Stomach (tissue), 19 donors: ENCODE results near the gene HELQ. TPM values are rescaled to one million over a fixed set of nuclear protein-coding genes. Genes with fewer than 3 reads are reported as not detected.

ENCODE experiments used
- DNase-seq, 2 donors: peaks; one replicate each; pipeline versions ENCODE4 v3.0.0 to v3.0.0-alpha.2; 2013 to 2019
- H3K27ac ChIP-seq, 5 donors: fragments of 200-600 bp in 4 of 5; sonication (generic) in 4 of 5; one replicate each; pipeline ENCODE4 v1.5.1; 2013 to 2019; ENCODE audit warnings: mild to moderate bottlenecking in 1 of 5, moderate library complexity in 1 of 5
- H3K27me3 ChIP-seq, 3 donors: fragments of 200-600 bp; sonication (generic); one replicate each; pipeline ENCODE4 v1.5.1; 2017 to 2019; ENCODE audit warnings: mixed run types in 1 of 3
- H3K36me3 ChIP-seq, 4 donors: fragments of 200-600 bp; sonication (generic); 1 replicate in 3 of 4; 2 replicates in 1 of 4; pipeline ENCODE4 v1.5.1; 2016 to 2019
- H3K4me1 ChIP-seq, 4 donors: fragments of 200-600 bp; sonication (generic); one replicate each; pipeline ENCODE4 v1.5.1; 2016 to 2019
- H3K4me3 ChIP-seq, 4 donors: fragments of 200-600 bp; sonication (generic) in 3 of 4; one replicate each; pipeline ENCODE4 v1.5.1; 2016 to 2019; ENCODE audit warnings: mild to moderate bottlenecking in 1 of 4
- H3K9me3 ChIP-seq, 4 donors: fragments of 200-600 bp; sonication (generic); one replicate each; pipeline ENCODE4 v1.5.1; 2016 to 2019
- EP300 ChIP-seq: sonication (generic); formaldehyde crosslinking; IDR thresholded peaks from one replicate; pipeline ENCODE4 v1.6.1; 2017; ENCODE audit warnings: antibody characterized with exemption
- POLR2A ChIP-seq, 4 donors: fragments of 450-650 bp; IDR thresholded peaks; one replicate each; pipeline ENCODE4 v1.6.1; 2016; ENCODE audit warnings: antibody characterized with exemption in 4 of 4, control low read depth in 2 of 4, mild to moderate bottlenecking in 1 of 4, moderate library complexity in 1 of 4
- POLR2AphosphoS5 ChIP-seq, 3 donors: sonication (generic); formaldehyde crosslinking; IDR thresholded peaks; one replicate each; pipeline ENCODE4 v1.6.1; 2016; ENCODE audit warnings: antibody characterized with exemption in 3 of 3
- WGBS, 5 donors: extraction: QIAGEN DNeasy Blood & Tissue Kit in 3 of 5; methylation state at CpG; one replicate each; pipeline versions ENCODE4 v1.1.5 to v1.1.7; 2013 to 2018; 5-methylcytosine and 5-hydroxymethylcytosine counted together
- intact Hi-C: fragments of 100-400 bp; cut with DNase I; formaldehyde crosslinking; loops from one replicate; pipeline ENCODE4 v1.15.1; 2023; ENCODE audit warnings: low total_unique reads
- long read RNA-seq, 10 donors: transcript quantifications; one replicate each; lab custom pipeline, GENCODE V29; 2026
- polyA plus RNA-seq, 3 donors: library from polyadenylated mRNA; stranded (reverse); fragments of 200-250 nt; gene quantifications; one replicate each; pipeline ENCODE4 v1.2.3, GENCODE V29; 2013
- total RNA-seq, 5 donors: library from RNA; depleted of rRNA; stranded (reverse); fragments of >200 nt; gene quantifications; one replicate each; pipeline versions ENCODE4 v1.1.0 to v1.2.3, GENCODE V29; 2014 to 2016
- TF ChIP-seq, protein P1 (sequence below), 7 experiments: fragments of 450-650 bp in 4 of 7; fragments of 200-600 bp in 3 of 7; sonication (generic) in 3 of 7; IDR thresholded peaks; one replicate each; pipeline ENCODE4 v1.5.1; 2016 to 2019; ENCODE audit warnings: antibody characterized with exemption in 7 of 7, control low read depth in 2 of 7, mild to moderate bottlenecking in 1 of 7
- donor health status: healthy with polysubstance abuse.
- donor health status: Bipolar disorder and iron deficiency.
- donor health status: healthy.

The HELQ gene, protein sequence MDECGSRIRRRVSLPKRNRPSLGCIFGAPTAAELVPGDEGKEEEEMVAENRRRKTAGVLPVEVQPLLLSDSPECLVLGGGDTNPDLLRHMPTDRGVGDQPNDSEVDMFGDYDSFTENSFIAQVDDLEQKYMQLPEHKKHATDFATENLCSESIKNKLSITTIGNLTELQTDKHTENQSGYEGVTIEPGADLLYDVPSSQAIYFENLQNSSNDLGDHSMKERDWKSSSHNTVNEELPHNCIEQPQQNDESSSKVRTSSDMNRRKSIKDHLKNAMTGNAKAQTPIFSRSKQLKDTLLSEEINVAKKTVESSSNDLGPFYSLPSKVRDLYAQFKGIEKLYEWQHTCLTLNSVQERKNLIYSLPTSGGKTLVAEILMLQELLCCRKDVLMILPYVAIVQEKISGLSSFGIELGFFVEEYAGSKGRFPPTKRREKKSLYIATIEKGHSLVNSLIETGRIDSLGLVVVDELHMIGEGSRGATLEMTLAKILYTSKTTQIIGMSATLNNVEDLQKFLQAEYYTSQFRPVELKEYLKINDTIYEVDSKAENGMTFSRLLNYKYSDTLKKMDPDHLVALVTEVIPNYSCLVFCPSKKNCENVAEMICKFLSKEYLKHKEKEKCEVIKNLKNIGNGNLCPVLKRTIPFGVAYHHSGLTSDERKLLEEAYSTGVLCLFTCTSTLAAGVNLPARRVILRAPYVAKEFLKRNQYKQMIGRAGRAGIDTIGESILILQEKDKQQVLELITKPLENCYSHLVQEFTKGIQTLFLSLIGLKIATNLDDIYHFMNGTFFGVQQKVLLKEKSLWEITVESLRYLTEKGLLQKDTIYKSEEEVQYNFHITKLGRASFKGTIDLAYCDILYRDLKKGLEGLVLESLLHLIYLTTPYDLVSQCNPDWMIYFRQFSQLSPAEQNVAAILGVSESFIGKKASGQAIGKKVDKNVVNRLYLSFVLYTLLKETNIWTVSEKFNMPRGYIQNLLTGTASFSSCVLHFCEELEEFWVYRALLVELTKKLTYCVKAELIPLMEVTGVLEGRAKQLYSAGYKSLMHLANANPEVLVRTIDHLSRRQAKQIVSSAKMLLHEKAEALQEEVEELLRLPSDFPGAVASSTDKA
- total RNA-seq (10 to 100 TPM; 13.8 to 26.8 (median 20.6) TPM), polyA plus RNA-seq (1 to 10 TPM; 5.0 to 7.6 (median 7.5) TPM)
- long read RNA-seq, donor 1, result 0 reads
- long read RNA-seq, donor 2, partial matches to known transcripts, result 5 of 8 reads
- long read RNA-seq, donor 2, other reads (novel, unspliced or antisense), result 0 of 8 reads
- long read RNA-seq, donor 3, result 0 reads
- long read RNA-seq, donor 4, result 0 reads
- long read RNA-seq, donor 5, partial matches to known transcripts, result 79 of 89 reads
- long read RNA-seq, donor 5, other reads (novel, unspliced or antisense), result 6 of 89 reads
- long read RNA-seq, donor 6, result 0 reads
- long read RNA-seq, donor 7, partial matches to known transcripts, result 5 of 7 reads
- long read RNA-seq, donor 7, other reads (novel, unspliced or antisense), result 0 of 7 reads
- long read RNA-seq, donor 8, partial matches to known transcripts, result 0 of 4 reads
- long read RNA-seq, donor 8, other reads (novel, unspliced or antisense), result 0 of 4 reads
- long read RNA-seq, donor 9, partial matches to known transcripts, result 5 of 6 reads
- long read RNA-seq, donor 9, other reads (novel, unspliced or antisense), result 0 of 6 reads
- long read RNA-seq, donor 10, partial matches to known transcripts, result 0 of 1 reads
- long read RNA-seq, donor 10, other reads (novel, unspliced or antisense), result 0 of 1 reads

DNA sequence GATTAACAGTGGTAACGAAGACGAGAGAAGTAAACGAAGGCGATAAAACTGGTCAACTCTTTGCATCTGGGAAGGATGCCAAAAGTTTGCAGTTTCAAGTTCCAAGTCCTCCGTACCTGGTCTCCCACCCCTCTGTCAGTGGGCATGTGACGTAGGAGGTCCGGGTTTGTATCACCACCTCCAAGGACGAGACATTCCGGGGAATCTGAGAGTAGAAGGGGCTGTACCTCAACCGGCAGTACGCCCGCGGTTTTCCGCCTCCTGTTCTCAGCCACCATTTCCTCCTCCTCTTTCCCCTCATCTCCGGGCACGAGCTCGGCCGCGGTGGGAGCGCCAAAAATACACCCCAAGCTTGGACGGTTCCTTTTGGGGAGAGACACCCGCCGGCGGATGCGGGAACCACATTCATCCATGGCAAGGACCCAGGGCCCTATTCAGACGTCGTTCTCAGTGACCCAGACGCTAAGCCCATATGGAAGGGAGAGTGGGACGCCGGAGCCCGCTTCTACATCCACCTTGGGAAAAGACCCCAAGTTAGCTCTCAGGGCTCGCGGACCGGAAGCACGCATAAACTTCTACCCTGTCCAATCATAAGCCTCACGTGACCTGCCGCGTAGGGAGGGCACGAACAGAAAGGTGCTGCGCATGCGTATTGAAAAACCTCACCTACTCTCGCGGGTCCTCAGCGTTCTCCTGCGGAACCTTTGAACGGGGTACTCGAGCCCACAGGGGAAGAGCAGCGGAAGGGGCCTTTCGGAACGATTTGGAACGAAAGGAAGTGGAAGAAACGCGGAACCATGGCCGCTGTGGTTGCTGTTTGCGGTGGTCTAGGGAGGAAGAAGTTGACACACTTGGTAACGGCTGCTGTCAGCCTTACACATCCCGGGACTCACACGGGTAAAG, at the start of gene HELQ, which contains the start of gene MRPS18C:
HELQ (minus strand) TSS at position 543 of the 903 bp plus-strand sequence; CDS start at position 413, 130 bp downstream.
MRPS18C (plus strand) TSS at position 778 of the 903 bp plus-strand sequence; CDS start at position 798, 20 bp downstream.
- no peak for TF ChIP-seq EP300
- TF ChIP-seq POLR2A (IDR thresholded peaks at IDR 0.05), result peak in 1 of 4 donors; percentile 54
- TF ChIP-seq POLR2AphosphoS5 (IDR thresholded peaks at IDR 0.05), result peak; percentile 91 to 95 (median 95)
- TF ChIP-seq, protein P1, sequence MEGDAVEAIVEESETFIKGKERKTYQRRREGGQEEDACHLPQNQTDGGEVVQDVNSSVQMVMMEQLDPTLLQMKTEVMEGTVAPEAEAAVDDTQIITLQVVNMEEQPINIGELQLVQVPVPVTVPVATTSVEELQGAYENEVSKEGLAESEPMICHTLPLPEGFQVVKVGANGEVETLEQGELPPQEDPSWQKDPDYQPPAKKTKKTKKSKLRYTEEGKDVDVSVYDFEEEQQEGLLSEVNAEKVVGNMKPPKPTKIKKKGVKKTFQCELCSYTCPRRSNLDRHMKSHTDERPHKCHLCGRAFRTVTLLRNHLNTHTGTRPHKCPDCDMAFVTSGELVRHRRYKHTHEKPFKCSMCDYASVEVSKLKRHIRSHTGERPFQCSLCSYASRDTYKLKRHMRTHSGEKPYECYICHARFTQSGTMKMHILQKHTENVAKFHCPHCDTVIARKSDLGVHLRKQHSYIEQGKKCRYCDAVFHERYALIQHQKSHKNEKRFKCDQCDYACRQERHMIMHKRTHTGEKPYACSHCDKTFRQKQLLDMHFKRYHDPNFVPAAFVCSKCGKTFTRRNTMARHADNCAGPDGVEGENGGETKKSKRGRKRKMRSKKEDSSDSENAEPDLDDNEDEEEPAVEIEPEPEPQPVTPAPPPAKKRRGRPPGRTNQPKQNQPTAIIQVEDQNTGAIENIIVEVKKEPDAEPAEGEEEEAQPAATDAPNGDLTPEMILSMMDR (IDR thresholded peaks at IDR 0.05), result peak in 1 of 7 experiments; percentile 37
- 0 to 1% (median 0%) methylated on average over 47 to 58 of the region's 58 CpGs for WGBS, 5 donors
- Histone ChIP-seq H3K27ac (peak within 1 kb of the TSS; percentile 95 to 99 (median 97)), H3K4me3 (peak within 1 kb of the TSS; percentile 65 to 79 (median 72)), H3K4me1 (peaks cover 7 to 45% (median 34%) of the 10 kb centered on the region in 4 donors), H3K9me3 (no peaks in the 10 kb centered on the region), H3K36me3 (peaks cover 9 to 62% (median 56%) of the 10 kb centered on the region in 4 donors), H3K27me3 (no peaks in the 10 kb centered on the region)
- intact Hi-C loops, result no loop called here
- peak; percentile 96 to 100 for DNase-seq

DNA sequence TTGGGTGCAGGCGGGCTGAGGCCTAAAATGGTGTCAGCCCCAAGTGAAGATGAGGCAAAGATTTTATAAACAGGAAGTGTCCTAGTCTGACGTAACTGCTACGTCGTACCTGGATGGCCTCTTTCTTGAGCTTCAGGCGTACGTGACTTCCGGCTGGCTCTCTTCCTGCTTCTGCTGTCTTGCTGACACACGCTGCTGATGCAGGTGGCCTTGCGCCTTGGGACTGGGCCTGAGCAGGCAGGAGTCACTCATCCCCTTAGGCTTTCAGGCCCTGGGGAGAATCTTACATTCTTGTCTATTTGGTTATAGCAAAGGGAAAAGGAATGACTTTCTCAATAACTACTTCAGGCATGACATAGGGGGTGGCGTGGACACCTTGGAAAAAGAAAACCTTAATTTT, 49.4 kb upstream of the HELQ start:
- Histone ChIP-seq H3K36me3 (no peaks in the 10 kb centered on the region), H3K4me3 (no peak overlapping the region), H3K27ac (no peak overlapping the region), H3K27me3 (no peaks in the 10 kb centered on the region), H3K9me3 (no peaks in the 10 kb centered on the region), H3K4me1 (no peaks in the 10 kb centered on the region)
- 86 to 94% (median 92%) methylated on average over 10 of the region's 10 CpGs for WGBS, 5 donors
- DNase-seq, result no peak
- TF ChIP-seq EP300, result no peak
- intact Hi-C loops, result loop anchor here (5.0 kb wide), 1 partner anchor 137 kb away; no protein-coding TSS in a partner anchor

DNA sequence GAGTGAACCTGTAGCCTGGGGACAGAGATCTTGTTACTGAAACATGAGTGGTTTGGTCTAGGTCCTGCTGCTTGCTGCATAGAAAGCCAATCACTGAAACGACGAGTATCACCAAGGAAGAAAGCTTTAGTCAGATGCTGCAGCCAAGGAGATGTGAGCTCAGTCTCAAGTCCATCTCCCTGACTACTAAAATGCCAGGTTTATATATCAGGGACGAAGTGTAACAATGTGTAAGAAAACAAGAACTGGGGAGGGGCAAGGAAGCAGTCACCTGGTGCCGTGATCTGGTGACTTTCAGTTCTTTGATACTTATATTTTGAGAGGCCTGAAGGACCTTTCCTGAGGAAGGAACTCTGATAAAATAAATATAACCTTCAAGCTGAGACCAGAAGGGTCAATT, 48.9 kb upstream of the HELQ start:
- Histone ChIP-seq H3K27me3 (no peaks in the 10 kb centered on the region), H3K9me3 (no peaks in the 10 kb centered on the region), H3K36me3 (no peaks in the 10 kb centered on the region), H3K27ac (no peak overlapping the region), H3K4me1 (no peaks in the 10 kb centered on the region), H3K4me3 (no peak overlapping the region)
- TF ChIP-seq POLR2AphosphoS5 (IDR thresholded peaks at IDR 0.05) (no peak), POLR2A (IDR thresholded peaks at IDR 0.05) (no peak), EP300 (no peak)
- TF ChIP-seq, protein P1 (IDR thresholded peaks at IDR 0.05), result no peak
- 26 to 53% (median 41%) methylated on average over 4 of the region's 4 CpGs for WGBS, 5 donors
- intact Hi-C loops, result no loop called here
- DNase-seq, result peak in 1 of 2 donors; percentile 11
